GM19455 (cell line): ENCODE results near the gene PCBP3.
"Not testable (repeated sequence)": the region's sequence is repeated elsewhere in the genome, so short reads cannot be mapped to it uniquely, and the experiment has no call there.

ENCODE experiments used
- ATAC-seq: cut with Tn5 transposase; IDR thresholded peaks from one replicate; pipeline ENCODE4 v1.9.1; 2021; ENCODE audit not compliant: unreplicated experiment

Gene PCBP3

DNA sequence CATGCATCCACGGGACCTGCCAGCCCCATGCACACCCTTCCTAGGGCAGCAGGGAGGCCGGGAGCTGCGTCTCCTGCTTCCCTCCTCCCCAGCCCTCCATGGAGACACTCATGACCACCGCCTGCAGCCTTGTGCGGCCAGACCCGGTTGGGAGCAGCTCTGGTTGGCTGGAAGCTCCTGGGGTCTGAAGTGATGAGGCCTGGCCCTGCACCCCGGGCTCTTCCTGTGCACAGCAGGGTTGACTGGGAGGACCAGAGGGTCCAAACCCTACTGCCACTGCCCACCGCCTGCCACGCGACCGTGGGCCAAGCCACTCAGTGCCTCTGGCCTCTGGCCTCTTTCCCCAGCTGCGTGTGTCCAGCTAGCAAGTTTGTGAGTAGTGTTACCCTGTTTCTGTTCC is 226.9 kb downstream of the PCBP3 start:
- no peak for ATAC-seq

DNA sequence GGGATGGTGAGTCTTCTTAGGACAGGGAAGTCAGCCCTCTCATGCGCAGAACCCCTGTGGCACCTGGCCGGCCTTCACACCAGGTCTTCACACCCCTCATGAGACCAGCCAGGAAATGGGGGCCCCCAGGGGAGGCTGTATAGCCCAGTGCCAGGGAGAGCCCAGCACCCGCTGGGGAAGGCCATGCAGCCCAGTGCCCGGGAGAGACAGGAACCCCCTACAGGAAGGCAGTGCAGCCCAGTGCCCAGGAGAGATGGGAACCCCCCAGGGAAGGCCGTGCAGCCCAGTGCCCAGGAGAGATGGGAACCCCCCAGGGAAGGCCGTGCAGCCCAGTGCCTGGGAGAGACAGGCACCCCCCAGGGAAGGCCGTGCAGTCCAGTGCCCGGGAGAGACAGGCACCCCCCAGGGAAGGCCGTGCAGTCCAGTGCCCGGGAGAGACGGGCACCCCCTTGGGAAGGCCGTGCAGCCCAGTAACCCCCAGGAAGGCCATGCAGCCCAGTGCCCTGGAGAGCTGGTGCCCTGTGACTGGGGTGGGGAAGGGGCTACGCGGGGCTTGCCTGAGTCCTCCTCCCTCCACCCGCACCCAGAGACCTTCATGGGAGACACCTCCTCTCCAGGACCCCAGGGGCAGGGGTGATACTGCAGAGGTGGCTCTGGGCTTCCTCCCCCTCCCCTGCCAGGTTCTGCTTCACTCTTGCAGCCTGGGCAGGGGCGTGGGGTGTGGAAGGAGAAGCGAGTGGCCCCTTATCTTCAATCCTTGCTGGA is 227.5 kb downstream of the PCBP3 start:
- no peak for ATAC-seq

DNA sequence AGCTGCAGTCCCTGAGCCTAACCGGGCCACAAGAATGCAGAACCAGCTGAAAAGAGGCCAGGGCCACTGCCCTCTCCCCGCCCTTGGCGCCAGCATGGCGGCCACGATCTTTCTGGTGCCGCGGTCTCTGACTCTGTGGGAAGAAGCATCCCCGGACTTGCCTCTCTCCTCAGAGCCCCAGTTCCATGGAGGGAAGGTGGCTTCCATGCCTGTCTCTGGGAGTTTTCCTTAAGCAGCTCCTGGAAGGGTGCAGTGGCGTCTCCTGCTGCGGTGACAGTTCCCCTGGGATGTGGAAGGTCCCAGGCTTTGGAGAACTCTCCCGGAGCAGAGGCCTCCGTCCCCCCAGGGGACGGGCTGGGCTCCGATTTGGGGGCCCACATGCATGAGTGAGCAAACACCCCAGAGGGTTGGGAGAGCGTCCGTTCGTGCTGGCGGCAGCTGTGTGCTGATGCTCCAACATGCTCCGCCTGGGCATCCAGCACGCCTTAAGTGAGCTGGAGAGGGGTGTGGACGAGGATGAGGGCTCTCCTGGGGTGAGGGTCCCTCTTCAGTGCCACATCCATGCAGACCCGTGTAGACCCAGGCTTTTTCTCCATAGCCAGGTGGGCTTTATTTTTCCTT is 228.2 kb downstream of the PCBP3 start:
- ATAC-seq: no peak

DNA sequence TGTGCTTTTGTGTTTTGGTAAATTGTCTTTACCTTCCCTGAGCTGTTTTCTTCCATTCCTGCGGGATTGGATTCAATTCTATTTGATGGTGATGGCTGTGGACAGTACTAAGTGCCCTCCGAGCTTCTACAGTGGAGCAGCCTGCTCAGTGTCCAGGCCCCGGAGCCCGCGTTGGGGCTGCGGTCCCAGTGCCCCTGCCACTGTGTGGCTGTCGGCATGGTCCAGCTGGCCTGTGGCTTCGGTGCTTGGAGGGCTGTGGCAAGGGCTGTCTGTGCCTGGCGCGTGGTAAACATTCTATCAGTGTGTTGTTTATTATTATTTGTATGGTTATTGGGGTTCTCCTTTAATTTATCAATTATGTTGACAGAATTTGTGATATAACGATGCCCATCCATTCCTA is 228.9 kb downstream of the PCBP3 start:
- ATAC-seq: no peak

DNA sequence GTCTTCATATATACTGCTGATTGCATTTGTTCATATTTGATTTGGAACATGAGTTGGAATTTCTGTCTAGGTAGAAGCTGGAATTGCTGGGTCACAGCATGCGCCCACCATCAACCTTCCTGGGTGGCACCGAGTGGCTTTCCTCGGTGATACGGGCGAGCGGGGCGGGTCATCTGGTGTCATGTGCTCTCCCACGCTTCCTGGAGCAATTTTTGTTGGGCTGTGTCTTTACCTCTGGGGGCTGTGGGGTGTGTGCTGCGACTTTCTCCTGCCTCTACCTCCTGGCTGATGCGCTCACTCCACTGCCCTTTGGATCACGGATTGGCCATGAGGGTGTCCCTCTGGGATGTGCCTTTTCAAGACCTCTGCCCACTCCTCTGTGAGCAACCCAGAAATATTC is 229.4 kb downstream of the PCBP3 start:
- no peak for ATAC-seq

- no peak for ATAC-seq
Observed at GRCh38 chr21:45873418-45873817, 229.9 kb downstream of the PCBP3 start.

DNA sequence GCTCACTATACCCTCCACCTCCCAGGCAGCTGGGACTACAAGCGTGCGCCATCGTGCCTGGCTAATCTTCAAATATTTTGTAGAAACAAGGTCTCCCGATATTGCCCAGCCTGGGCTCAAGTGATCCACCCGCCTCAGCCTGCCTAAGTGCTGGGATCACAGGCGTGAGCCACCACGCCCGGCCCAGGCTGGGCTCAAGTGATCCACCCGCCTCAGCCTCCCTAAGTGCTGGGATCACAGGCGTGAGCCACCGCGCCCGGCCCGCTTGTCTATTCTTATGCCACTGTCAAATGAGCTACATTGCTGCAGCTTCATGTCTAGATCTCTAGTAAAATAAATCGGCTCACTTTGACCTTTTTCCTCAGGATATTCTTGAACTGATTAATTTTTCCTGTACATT is 230.3 kb downstream of the PCBP3 start:
- ATAC-seq: no peak

DNA sequence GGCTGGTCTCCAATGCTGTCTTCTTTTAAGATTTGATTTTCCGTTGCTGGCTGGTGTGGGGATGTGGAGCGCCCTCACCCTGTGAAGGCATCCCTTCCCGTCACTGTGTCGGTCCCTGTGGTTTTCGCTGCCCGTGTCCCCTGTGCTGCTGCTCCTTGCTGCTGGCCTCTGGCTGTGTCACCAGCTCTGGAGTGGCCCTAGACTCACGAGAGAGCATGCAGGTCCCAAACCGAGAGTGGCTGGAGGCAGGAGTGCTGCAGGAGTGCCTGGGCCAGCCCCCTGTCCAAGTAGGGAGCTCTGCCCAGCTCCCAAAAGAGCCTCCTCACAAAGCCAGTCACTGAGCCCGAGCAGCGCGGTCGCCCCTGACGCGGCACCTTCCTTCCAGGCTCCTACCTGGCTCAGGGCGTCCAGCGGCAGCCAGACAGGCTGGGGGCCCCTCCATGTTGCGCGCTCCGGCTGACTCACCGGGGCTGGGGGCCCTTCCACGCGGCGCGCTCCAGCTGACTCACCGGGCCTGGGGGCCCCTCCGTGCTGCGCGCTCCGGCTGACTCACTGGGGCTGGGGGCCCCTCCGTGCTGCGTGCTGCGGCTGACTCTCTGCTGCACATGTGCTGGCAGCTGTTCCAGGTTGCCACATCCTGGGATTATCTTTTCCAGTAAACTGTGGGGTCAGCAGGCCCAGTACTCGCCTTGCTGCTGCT is 231.3 kb downstream of the PCBP3 start:
- ATAC-seq: no peak

- no peak for ATAC-seq
Observed at GRCh38 chr21:45875416-45875760, 231.9 kb downstream of the PCBP3 start.

DNA sequence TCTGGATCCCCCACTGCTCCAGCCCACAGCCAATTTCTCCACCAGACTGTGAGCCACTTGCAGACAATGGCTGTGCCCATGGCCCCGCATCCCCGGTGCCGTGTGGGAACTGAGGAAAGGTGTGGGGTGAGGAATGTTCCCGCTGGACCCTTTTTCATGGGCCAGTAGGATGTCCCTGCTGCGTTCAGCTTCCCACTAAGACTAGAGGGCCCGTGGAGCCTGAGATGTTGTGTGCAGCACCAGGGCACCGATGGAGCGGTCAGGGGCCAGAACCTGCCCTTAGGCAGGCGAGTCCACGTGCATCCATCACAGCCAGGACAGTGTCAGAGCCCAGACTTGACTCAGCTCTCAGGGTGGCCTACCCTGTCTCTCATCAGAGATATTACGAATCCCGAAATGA is 232.4 kb downstream of the PCBP3 start:
- ATAC-seq: no peak

GRCh38 chr21:45876381-45877170 is 233.1 kb downstream of the PCBP3 start:
- no peak for ATAC-seq

GRCh38 chr21:45877171-45877438 is 233.6 kb downstream of the PCBP3 start:
- ATAC-seq: no peak

GRCh38 chr21:45877821-45878469 is 234.4 kb downstream of the PCBP3 start:
- ATAC-seq: no peak

- no peak for ATAC-seq
Observed at GRCh38 chr21:45880097-45881068, 236.9 kb downstream of the PCBP3 start.

- ATAC-seq: no peak
Observed at GRCh38 chr21:45882645-45883044, 239.1 kb downstream of the PCBP3 start.

GRCh38 chr21:45883090-45883489 is 239.6 kb downstream of the PCBP3 start:
- ATAC-seq: no peak

GRCh38 chr21:45885597-45885929 is 242.0 kb downstream of the PCBP3 start:
- ATAC-seq: no peak

DNA sequence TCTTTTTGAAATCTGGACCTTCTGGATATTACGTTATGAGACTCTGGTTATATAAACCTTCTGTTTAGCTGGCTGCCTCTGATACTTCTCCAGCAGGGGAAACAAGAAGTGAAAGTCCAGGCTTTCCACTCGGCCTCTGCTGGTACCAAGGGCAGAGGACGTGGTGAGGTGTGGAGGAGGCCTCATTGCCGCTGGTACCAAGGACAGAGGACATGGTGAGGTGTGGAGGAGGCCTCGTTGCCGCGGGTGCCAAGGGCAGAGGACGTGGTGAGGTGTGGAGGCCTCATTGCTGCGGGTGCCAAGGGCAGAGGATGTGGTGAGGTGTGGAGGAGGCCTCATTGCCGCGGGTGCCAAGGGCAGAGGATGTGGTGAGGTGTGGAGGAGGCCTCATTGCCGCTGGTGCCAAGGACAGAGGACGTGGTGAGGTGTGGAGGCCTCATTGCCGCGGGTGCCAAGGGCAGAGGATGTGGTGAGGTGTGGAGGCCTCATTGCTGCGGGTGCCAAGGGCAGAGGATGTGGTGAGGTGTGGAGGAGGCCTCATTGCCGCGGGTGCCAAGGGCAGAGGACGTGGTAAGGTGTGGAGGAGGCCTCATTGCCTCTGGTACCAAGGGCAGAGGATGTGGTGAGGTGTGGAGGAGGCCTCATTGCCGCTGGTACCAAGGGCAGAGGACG is 242.5 kb downstream of the PCBP3 start:
- ATAC-seq: not testable (repeated sequence)

GRCh38 chr21:45886610-45887026 is 243.1 kb downstream of the PCBP3 start:
- no peak for ATAC-seq
